ENCODE data around the gene COX5B.

DNA sequence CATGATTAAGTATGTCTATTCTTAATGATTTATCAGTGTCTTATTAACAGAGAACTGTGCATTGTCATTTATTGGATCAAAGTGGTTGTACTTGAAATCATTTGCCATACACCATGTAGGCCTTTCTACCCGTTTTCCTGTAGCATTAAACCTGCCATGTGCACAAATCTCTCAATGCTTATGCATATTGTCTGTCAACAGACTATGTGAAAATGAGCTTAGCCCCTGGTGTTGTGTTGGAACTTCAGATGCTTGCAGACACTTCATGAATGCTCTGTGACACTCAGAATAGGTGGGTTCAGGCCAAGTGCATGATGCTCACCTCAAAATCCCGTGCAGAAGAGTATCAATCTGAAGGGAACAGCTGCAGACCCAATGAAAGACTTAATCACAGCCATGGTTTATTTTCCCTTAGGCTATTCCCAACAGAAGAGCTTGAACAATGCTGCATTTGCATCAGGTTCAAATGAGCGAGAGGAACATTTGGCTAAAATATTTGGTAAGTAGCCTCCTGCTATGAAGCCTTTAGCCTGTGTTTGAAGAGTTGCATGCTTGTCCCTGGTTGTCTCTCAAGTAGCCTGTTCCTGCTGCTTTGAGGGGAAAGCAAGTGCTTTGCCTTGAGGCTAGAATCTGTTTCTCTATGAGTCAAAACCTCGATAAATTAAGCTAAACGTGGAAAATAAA is 29.7 kb downstream of the COX5B start:
- TF ChIP-seq, protein P1, sequence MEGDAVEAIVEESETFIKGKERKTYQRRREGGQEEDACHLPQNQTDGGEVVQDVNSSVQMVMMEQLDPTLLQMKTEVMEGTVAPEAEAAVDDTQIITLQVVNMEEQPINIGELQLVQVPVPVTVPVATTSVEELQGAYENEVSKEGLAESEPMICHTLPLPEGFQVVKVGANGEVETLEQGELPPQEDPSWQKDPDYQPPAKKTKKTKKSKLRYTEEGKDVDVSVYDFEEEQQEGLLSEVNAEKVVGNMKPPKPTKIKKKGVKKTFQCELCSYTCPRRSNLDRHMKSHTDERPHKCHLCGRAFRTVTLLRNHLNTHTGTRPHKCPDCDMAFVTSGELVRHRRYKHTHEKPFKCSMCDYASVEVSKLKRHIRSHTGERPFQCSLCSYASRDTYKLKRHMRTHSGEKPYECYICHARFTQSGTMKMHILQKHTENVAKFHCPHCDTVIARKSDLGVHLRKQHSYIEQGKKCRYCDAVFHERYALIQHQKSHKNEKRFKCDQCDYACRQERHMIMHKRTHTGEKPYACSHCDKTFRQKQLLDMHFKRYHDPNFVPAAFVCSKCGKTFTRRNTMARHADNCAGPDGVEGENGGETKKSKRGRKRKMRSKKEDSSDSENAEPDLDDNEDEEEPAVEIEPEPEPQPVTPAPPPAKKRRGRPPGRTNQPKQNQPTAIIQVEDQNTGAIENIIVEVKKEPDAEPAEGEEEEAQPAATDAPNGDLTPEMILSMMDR (conservative IDR thresholded peaks at IDR 0.05; ENCODE audit: low read length) = no peak
- TF ChIP-seq EZH2phosphoT487 (IDR thresholded peaks at IDR 0.05; ENCODE audit: borderline replicate concordance, low read depth, low read length) = no peak

Measured in OCI-LY7 (cell line).